NCI-H524 (cell line): ENCODE results near the gene PTGIS.

Experiments
- DNase-seq, 2 experiments: peaks; one replicate each; lab custom pipeline; 2025; lab: John Stamatoyannopoulos, UW

PTGIS gene

GRCh38 chr20:49529470-49529869 lies 38.5 kb downstream of the PTGIS start:
- DNase-seq: no peak

GRCh38 chr20:49526568-49526967 lies 41.4 kb downstream of the PTGIS start:
- no peak for DNase-seq

DNA sequence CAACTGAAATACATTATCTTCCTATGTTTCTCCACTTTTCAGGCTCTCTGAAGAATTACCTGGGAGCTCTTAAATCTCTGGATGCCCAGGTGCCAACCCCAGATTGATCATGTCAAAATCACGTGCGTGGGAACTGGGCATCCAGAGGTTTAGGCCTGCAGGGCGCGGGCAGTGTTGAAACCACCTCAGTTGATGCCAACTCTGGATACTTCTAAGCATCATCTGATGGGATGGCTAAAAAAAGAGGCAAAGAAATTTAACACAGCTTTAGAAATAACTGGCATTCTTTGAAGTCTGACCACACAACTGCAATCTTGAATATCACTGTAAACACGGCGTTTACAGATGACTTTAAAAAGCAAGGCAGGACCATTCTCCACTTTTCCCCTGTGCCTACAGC lies 41.9 kb downstream of the PTGIS start:
- DNase-seq: no peak

- no peak for DNase-seq
Observed at GRCh38 chr20:49523767-49524360, 44.1 kb downstream of the PTGIS start.

DNA sequence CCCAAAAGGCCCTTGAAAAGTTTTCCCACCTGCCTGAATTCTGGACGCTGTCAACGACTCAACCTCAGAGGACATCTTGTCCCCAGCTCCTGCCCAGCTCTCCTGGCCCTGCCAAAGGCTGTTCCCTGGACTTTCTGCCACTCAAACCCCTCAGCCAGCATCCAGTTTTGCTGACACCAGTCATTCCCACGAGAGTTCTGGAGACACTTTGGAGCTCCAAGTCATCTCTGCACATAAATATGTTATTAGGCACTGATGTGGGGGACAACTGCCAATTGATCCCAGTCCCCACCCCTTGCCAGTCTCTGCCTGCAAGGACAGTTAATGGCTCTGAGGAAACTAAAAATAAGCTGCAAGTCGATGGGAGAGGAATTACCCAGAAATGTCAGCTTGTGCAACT lies 46.6 kb downstream of the PTGIS start:
- no peak for DNase-seq

DNA sequence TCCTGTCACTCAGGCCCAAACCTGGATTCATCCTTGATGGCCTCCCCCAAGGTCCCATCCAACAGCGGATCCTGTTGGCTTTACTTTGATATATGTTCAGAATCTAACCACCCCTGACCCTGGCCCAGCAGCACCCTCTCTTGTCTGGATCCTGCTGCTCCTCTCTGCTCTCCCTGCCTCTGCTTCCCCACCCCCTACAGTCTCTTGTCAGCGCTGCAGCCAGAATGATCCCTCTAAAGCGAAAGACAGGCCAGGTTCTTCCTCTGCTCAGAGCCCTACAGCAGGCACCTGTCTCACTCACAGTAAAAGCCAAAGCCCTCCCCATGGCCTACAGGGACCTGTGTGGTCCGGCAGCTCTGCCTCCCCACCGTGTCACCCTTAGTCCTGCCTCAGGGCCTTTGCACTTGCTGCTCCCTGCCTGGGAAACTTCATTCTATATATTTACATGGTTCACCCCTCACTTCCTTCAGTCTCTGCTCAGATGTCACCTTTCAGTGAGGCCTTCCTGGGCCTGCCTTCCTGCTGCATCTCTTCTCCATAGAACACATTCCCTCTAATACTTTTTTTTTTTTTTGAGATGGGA lies 48.1 kb downstream of the PTGIS start:
- no peak for DNase-seq

DNA sequence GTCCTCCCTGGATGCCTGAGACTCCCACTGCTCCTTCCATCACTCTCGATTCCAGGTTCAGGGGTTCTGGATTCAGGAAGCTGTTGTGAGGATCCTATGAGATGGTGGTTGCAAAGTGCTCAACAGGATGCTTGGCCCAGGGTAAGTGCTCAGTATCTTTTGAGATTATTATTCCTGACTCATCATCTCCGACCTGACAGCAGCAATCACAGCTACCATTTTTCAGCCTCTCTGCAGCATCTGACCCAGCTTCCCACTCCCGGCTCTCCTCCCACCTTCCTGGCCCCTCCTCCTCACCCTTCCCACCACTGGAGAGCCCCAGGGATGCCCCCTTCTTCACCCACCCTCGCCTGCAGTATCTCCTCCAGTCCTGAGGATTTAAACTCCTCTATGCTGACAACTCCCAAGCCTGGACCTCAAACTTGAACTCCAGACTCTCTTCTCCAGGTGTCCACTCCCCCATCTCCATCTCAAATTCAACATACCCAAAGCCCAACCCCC lies 48.7 kb downstream of the PTGIS start:
- no peak for DNase-seq

DNA sequence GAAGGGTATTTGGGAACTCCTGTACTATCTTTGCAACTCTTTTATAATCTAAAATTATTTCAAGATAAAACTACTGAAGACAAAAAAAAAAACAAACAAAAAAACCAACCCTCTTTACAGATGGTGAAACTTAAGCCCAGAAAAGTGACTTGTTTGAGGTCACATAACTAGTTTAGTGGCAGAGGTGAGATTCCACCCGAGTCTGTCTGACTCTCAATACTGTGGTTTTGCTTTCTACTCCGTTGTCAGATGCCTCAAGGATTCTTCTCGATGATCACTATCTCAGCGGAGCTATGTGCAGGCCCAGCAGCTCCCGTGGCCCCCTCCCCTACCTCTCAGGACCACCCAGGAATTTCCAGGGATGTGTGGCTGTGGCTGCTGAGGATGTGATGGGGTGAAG lies 49.4 kb downstream of the PTGIS start:
- DNase-seq: no peak

DNA sequence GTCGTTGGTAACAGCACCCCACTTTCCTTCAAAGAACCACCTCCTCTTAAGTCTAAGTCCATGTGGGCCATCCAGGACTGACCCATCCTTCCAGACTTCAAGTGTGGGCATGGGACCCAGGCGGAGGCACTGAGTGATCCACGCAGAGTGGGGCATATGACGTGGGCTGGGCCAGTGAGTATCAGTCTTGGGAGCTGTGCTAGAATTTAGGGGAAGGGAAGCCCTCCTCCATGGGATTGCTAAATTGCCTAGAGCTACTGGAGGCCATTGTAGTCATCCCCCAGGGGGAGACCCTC lies 50.2 kb downstream of the PTGIS start:
- no peak for DNase-seq

DNA sequence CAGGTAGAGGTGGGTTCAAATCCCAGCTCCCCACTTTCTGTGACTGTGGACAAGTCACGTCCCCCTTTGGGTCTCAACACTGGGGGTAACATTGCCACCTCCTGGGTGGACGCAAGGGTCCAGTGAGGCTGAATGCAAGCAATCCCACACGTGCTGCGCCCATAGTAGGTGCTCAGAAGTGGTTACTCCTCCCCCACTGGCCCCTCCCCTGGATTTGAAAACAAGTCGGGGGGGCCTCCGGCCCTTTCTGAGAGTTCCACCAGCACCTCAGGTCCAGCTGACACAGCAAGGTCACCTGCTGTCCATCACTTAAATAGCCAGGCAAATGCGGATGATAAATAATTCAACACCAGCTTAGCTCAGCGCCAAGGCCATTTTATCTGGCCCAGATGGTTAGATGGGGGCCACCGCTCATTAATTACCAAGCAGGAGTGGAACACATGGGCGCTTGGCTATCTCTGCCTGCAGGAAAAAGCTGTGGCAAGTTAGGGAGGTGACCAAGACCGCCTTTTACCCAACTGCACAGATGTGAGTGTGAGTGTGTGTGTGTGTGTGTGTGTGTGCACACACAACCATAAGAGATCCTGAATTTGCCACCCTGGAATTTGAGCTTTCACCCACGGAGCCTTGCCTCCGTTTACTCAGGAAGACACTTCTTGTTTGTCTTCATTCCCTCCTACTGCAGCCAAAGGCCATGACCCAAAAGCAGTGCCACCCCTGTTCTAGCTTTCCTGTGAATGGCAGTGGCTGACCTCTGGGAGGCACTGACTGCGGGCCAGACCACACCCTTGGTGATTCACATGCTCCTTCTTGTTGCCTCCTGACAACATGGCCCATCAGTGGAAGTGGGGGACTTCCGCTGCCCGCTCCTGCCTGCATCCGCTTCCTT lies 50.8 kb downstream of the PTGIS start:
- peak; percentile 33 to 72 for DNase-seq

DNA sequence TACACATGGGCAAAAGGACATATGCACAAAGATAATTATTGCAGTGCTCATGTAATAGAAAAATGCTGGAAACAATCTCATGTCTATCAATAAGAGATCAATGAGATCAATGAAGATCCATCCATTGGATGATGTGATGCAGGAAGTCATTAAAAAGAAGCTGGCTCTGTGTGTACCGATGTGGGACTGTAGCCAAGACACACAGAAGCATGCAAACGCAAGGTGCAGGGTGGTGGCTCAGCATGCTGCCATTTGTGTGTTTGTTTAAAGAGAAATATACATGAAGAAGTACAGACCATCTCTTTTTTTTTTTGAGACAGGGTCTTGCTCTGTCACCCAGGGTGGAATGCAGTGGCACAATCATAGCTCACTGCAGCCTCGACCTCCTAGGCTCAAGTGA lies 52.4 kb downstream of the PTGIS start:
- no peak for DNase-seq

DNA sequence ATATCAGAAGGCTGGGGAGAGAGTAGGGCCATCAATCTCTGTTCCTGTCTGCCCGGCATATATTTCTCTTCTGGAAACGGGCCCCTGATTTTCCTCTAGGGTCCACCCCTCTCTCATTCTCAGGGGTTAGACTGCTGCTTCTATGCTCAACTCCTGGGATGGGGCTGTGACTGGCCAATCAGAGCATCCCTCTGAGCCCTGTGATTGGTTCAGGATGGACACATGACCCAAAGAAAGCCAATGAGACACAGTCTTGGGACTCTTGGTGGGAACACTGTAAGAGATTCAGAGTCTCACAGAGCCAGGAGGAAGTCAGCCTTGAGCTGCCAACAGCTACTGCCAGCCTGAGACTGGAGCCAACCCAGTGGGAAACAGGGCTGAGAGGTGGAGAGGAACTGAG lies 54.4 kb downstream of the PTGIS start:
- DNase-seq: no peak

DNA sequence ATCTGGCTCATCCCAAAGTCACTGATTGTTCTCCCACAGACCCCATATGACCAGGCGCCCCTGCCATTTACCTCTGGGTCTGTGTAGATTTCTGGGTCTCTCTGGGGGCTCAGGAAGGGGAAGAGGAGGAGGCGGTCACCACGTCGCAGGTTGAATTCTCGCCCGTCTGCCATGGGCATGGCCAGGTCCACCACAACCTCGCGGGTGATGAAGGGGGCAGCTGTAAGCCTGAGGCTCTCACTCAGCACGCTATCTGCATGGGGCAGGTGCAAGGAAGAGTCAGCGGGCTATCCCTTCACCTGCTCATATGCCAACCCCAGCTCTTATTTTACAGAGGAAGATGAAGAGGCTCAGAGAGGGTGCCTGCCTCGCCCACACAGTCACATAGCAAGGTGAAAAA lies 54.9 kb downstream of the PTGIS start:
- no peak for DNase-seq

DNA sequence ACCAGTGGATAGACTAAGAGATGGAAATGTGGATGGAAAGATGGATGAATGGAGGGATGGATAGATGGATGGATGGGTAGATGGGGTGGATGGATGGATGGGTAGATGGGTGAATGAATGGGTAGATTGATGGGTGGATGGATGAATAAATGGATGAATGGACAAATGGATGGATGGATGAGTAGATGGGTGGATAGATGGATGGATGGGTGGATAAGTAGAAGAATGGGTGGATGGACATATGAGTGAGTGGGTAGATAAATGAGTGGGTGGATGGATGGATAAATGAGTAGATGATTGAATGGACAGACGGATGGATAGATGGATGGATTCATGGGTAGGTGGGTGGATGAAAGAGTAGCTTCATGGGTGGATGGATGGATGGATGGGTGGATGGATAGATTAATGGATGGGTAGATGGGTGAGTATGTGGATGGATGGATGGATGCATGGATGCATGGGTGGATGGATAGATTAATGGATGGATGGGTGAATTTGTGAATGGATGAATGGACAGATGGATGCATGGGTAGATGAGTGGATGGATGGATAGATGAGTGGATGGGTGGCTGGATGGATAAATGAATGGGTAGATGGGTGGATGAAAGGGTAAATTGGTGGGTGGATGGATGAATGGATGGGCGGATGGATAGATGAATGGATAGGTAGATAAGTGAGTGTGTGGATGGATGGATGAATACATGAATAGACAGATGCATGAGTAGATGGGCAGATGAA lies 56.0 kb downstream of the PTGIS start:
- DNase-seq: no peak

DNA sequence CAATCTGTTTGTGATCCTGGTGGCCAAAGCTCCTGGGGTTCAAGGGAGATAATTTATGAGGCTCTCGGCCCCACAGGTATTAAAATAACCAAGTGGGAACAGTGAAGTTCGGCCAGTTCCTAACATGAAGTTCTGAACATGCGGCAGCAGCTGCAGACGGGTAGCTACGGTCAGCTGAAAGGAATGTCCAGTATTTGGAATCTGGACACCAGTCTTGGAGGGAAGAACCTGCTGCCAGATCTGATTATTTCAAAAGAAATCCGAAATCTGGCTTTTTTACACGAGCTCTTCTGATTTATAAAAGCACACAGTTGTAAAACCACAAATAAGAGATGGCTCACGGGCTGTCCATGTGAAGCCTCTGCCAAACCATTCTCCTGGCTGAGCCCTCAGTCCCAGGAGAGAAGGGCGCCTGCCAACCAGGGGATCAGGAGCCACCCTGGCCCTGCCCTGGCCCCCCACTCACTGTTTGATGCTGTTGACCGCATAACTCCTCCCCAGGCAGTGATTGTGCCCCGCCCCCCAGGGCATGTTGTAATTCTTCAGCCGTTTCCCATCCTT lies 57.3 kb downstream of the PTGIS start:
- DNase-seq: no peak

DNA sequence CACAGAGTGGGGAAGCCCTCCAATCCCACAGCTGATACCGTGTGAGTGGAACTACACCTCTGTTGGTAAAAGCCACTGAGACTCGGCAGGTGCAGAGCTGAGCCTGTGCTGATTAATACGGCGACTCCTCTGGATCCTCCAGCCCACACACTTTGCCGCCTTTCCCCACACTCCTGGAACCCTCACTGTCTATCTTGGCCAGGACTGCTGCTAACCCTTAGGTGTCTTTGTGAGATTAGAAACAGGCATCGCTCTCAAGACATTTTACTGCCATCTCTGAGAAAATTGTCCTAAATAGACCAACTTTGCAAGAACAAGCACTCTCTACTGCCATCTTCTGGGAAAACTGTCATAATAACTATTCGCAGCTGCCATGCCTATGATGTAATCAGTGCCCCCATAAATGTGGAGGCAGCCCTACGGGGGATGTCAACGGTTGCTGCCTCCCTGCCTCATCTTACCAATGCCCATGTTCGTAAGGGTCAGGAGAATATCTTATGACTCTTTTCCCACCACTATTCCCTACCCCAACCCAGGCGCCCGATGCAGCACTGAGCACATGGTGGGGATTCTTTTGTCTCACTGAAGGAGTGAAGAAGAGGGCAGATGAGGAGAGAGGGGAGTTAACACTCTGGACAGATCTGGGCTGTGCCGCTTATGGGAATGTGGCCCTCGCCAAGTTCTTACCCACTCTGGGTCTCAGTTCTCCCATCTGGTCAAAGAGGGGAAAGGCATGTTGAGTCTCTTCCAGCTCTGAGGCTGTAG lies 59.3 kb downstream of the PTGIS start:
- peak; percentile 34 to 76 for DNase-seq

DNA sequence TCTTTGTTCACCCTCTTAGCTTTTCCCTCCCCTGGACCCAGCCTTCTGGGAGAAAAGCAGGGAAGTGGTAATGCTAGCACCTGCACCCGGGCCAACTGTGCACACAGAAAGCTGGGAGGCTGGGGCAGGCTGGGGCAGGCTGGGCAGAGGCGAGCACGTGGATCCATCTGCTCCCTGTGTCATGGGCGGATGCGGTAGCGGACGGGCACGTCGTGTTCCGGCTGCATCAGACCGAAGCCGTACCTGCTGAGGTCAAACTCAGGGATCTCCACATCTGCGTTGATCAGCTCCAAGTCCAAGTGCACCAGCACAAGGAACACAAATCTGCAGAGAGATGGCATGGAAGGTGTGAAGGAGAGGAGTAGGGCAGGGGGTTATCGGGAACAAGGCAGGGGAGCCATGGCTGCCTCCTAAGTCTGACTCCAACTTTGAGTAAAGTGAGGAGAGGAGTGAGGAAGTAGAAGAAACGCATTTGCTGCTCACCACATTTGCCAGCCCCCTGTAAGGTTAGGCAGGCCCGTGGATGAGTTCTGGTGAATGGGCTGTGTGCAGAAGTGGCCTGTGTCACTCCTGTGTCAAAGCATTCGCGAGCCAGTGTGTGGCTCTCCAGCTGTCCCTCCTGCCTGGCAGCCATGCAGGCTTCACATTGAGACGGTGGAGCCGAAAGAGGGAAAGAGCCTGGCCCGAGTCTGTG lies 60.0 kb downstream of the PTGIS start:
- peak in 1 of 2 experiments; percentile 24 for DNase-seq

DNA sequence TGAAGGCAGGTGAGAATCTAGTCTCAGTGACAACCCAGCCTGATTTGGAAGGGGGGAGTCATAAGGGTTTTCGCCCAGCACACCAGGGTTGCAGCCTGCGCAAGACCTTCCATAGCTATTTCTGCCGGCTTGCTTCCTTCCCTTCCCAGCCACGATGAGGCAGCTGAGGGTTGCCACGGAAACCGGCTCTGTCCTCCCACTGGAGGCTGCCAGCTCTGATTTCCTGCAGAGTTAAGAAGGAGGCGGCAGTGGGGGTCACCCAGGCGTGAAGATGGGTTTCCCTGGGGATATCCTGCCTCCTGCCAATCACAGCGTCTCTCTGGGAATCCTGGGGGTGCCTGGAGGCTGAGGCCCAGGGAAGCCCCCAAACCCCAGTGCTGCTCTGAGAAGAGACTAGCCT lies 62.4 kb downstream of the PTGIS start:
- peak; percentile 63 to 83 for DNase-seq

GRCh38 chr20:49503176-49503575 lies 64.8 kb downstream of the PTGIS start:
- no peak for DNase-seq

DNA sequence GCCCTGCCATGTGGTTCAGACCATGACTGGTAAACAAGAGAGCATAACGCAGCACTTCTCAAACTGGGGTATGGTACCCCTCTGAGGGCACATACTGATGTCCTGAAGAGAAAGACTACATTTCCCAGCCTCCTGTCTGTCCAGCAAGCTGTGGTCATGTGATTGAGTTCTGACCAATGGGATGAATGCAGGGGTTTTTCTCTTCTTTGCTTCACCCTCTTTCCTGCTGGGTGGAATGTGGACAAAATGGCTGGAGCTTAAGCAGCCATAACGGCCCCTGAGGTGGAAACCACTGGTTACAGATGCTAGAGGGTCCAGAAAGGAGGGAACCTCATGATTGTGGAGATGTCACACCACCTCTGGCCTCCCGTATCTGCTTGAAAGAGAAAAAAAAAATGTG lies 66.0 kb downstream of the PTGIS start:
- peak in 1 of 2 experiments; percentile 4 for DNase-seq

DNA sequence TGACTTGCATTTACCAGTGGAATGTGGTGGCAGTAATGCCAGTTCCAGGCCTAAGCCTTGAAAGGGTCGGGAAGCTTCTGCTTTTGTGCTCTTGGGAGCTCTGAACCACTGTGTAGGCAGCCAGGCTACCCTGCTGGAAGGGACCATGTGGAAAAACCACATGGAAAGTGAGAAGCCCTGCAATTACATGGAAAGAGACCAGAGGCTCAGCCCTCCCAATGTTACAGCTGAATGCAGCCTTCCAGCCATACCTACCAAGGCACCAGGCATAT lies 70.6 kb downstream of the PTGIS start:
- no peak for DNase-seq
